HepG2 (cell line): ENCODE data around the gene ZBTB7B. TPM values are rescaled to one million over a fixed set of nuclear protein-coding genes. Genes with fewer than 3 reads are reported as not detected.

ENCODE experiments used
- ATAC-seq: fragments of 200-7000 bp; cut with Tn5 transposase; 3 replicates; pipeline ENCODE4 v1.9.1; 2020; ENCODE audit warnings: mild to moderate bottlenecking, moderate library complexity
- BruUV-seq: library from RNA; stranded (reverse); fragments of 400-500 nt; replicated peaks from 2 replicates; lab custom pipeline; 2021; lab: Mats Ljungman, UMichigan
- CTCF ChIA-PET: fragments of 300-600 bp; formaldehyde crosslinking; extraction: SDS; loops from one replicate; lab custom pipeline; 2021; ENCODE audit warnings: low total read pairs, inconsistent platforms, low intra/inter-chr PET ratio; lab: Yijun Ruan, JAX
- POLR2A ChIA-PET: fragments of 350-600 bp; sonication (Branson Sonifier 250); formaldehyde crosslinking; loops from one replicate; lab custom pipeline; 2020; ENCODE audit warnings: antibody characterized with exemption, inconsistent platforms; lab: Yijun Ruan, JAX
- DNase-seq: peaks from one replicate; pipeline ENCODE4 v3.0.0-alpha.2; 2015; ENCODE audit warnings: low spot score
- FAIRE-seq: peaks from 3 replicates; lab custom pipeline; 2011; peaks lifted over from hg19 to GRCh38; lab: Jason Lieb, UNC
- H2AFZ ChIP-seq: one replicate; pipeline ENCODE4 v1.6.1; 2011; ENCODE audit warnings: low read length, inconsistent platforms
- H3K27ac ChIP-seq: fragments of 300-600 bp; 3 replicates; pipeline ENCODE4 v1.8.0; 2011; ENCODE audit warnings: mixed run types, mild to moderate bottlenecking, mixed read lengths, low read length, inconsistent platforms; ENCODE audit not compliant: insufficient read depth; ENCODE audit errors: extremely low read length
- H3K27me3 ChIP-seq, 2 experiments: fragments of 200-600 bp in 1 of 2; 2 replicates in 1 of 2; 3 replicates in 1 of 2; pipeline versions ENCODE4 v1.6.0 to v1.8.0; 2011; ENCODE audit warnings: low read length in 2 of 2, mild to moderate bottlenecking in 2 of 2, moderate library complexity in 2 of 2, inconsistent platforms in 1 of 2; ENCODE audit not compliant: insufficient read depth in 2 of 2, control insufficient read depth in 1 of 2
- H3K36me3 ChIP-seq, 2 experiments: fragments of 200-600 bp in 1 of 2; replicated peaks in 1 of 2; 2 replicates in 1 of 2; 3 replicates in 1 of 2; pipeline versions ENCODE4 v1.5.1 to v1.8.0; 2011; ENCODE audit warnings: low read length in 2 of 2, inconsistent platforms in 1 of 2; ENCODE audit not compliant: insufficient read depth in 2 of 2, control insufficient read depth in 1 of 2
- H3K4me1 ChIP-seq: 2 replicates; pipeline ENCODE4 v1.5.1; 2012; ENCODE audit warnings: low read length, inconsistent platforms; ENCODE audit not compliant: insufficient read depth
- H3K4me2 ChIP-seq: 2 replicates; pipeline ENCODE4 v1.6.0; 2011; ENCODE audit warnings: low read depth, low read length, inconsistent platforms
- H3K4me3 ChIP-seq, 3 experiments: fragments of 200-600 bp in 1 of 3; sonication (generic), shearing (Covaris generic) in 1 of 3; replicated peaks in 1 of 3; 2 replicates each; pipeline ENCODE4 v1.5.1; 2011 to 2016; ENCODE audit warnings: low read length in 3 of 3, inconsistent platforms in 2 of 3, low read depth in 2 of 3, mild to moderate bottlenecking in 2 of 3, control low read depth in 1 of 3, mixed read lengths in 1 of 3; ENCODE audit not compliant: insufficient read depth in 1 of 3
- H3K79me2 ChIP-seq: one replicate; pipeline ENCODE4 v1.6.1; 2011; ENCODE audit warnings: low read length, inconsistent platforms; ENCODE audit not compliant: insufficient read depth
- H3K9ac ChIP-seq: 2 replicates; pipeline ENCODE4 v1.6.0; 2011; ENCODE audit warnings: mild to moderate bottlenecking, low read depth, low read length, inconsistent platforms; ENCODE audit not compliant: insufficient read depth
- H3K9me3 ChIP-seq: 2 replicates; pipeline ENCODE4 v1.5.1; 2012; ENCODE audit warnings: mild to moderate bottlenecking, low read length
- H4K20me1 ChIP-seq: 2 replicates; pipeline ENCODE4 v1.6.0; 2011; ENCODE audit warnings: inconsistent platforms, mild to moderate bottlenecking, low read length, moderate library complexity; ENCODE audit not compliant: insufficient read depth
- ATF1 ChIP-seq: IDR thresholded peaks from 2 replicates; pipeline ENCODE4 v1.6.1; 2016; ENCODE audit warnings: mild to moderate bottlenecking, control low read depth
- CSRNP1 ChIP-seq: sonication (generic); formaldehyde crosslinking; IDR thresholded peaks from 2 replicates; pipeline ENCODE4 v1.8.1; 2023; ENCODE audit warnings: mild to moderate bottlenecking, missing genetic modification reagents
- EP300 ChIP-seq, 3 experiments: sonication (generic) in 1 of 3; formaldehyde crosslinking in 1 of 3; IDR thresholded peaks; 2 replicates each; pipeline versions ENCODE4 v1.5.1 to v1.6.1; 2011 to 2020; ENCODE audit warnings: low read depth in 2 of 3, low read length in 2 of 3, borderline replicate concordance in 1 of 3, improper control_type of control experiment in 1 of 3, mild to moderate bottlenecking in 1 of 3, missing genetic modification reagents in 1 of 3, moderate library complexity in 1 of 3
- FIP1L1 ChIP-seq: fragments of 200-400 bp; formaldehyde crosslinking; IDR thresholded peaks from 2 replicates; pipeline ENCODE4 v1.6.1; 2018; ENCODE audit warnings: low read depth, mild to moderate bottlenecking, low read length, moderate library complexity, borderline replicate concordance; ENCODE audit not compliant: insufficient read depth
- FOSL2 ChIP-seq: sonication (generic); formaldehyde crosslinking; IDR thresholded peaks from 2 replicates; pipeline ENCODE4 v1.4.0; 2020; ENCODE audit warnings: missing genetic modification reagents
- IRF9 ChIP-seq: sonication (generic); formaldehyde crosslinking; IDR thresholded peaks from 2 replicates; pipeline ENCODE4 v1.8.0; 2022; ENCODE audit warnings: missing genetic modification reagents, mild to moderate bottlenecking, borderline replicate concordance
- LCORL ChIP-seq, 2 experiments: fragments of 450-650 bp in 1 of 2; sonication (generic) in 1 of 2; formaldehyde crosslinking in 1 of 2; IDR thresholded peaks; 2 replicates each; pipeline versions ENCODE4 v1.5.0 to v1.6.1; 2017 to 2020; ENCODE audit warnings: antibody characterized with exemption in 1 of 2, missing genetic modification reagents in 1 of 2
- MBNL3 ChIP-seq: fragments of 250-450 bp; sonication (Bioruptor Pico); conservative IDR thresholded peaks from 2 replicates; pipeline ENCODE4 v1.8.0; 2022; ENCODE audit warnings: mild to moderate bottlenecking, inconsistent platforms
- MZF1 ChIP-seq: sonication (generic); formaldehyde crosslinking; IDR thresholded peaks from 2 replicates; pipeline ENCODE4 v1.8.1; 2023; ENCODE audit warnings: mild to moderate bottlenecking, missing genetic modification reagents, borderline replicate concordance
- NBN ChIP-seq: fragments of 450-650 bp; conservative IDR thresholded peaks from 2 replicates; pipeline ENCODE4 v1.6.1; 2017
- PLRG1 ChIP-seq: fragments of 450-650 bp; conservative IDR thresholded peaks from 2 replicates; pipeline ENCODE4 v1.6.1; 2016
- TAF1 ChIP-seq: sonication (generic); formaldehyde crosslinking; IDR thresholded peaks from 2 replicates; pipeline ENCODE4 v1.4.0; 2020; ENCODE audit warnings: missing genetic modification reagents
- YY1 ChIP-seq: IDR thresholded peaks from 2 replicates; pipeline ENCODE4 v1.6.1; 2011; ENCODE audit warnings: low read length, low read depth, moderate library complexity, mild to moderate bottlenecking; ENCODE audit not compliant: insufficient read depth, insufficient replicate concordance
- ZMYM2 ChIP-seq: sonication (generic); formaldehyde crosslinking; IDR thresholded peaks from 2 replicates; pipeline ENCODE4 v1.8.0; 2022; ENCODE audit warnings: mild to moderate bottlenecking, missing genetic modification reagents
- ZNF280B ChIP-seq: sonication (generic); formaldehyde crosslinking; IDR thresholded peaks from 2 replicates; pipeline ENCODE4 v1.5.0; 2020; ENCODE audit warnings: missing genetic modification reagents, mild to moderate bottlenecking, borderline replicate concordance
- ZNF33A ChIP-seq: sonication (generic); formaldehyde crosslinking; IDR thresholded peaks from 2 replicates; pipeline ENCODE4 v1.5.1; 2020; ENCODE audit warnings: missing genetic modification reagents, mild to moderate bottlenecking, moderate library complexity, borderline replicate concordance
- ZNF652 ChIP-seq: IDR thresholded peaks from 2 replicates; pipeline ENCODE4 v1.6.1; 2016; ENCODE audit warnings: low read depth, borderline replicate concordance
- ZNF746 ChIP-seq: sonication (generic); formaldehyde crosslinking; IDR thresholded peaks from 2 replicates; pipeline ENCODE4 v1.8.0; 2022; ENCODE audit warnings: mild to moderate bottlenecking, missing genetic modification reagents
- WGBS: methylation state at CpG from one replicate; pipeline ENCODE4 v1.1.6; 2017; ENCODE audit warnings: low lambda C conversion rate; 5-methylcytosine and 5-hydroxymethylcytosine counted together
- in situ Hi-C: cut with HindIII; loops from 2 replicates; pipeline ENCODE4 v1.10.0; 2017; ENCODE audit warnings: low pct_unique_long_range_greater_than_20kb; ENCODE audit not compliant: extremely low pct_ligation_motif_present
- intact Hi-C: fragments of 100-400 bp; cut with micrococcal nuclease; formaldehyde crosslinking; loops from one replicate; pipeline ENCODE4 v1.10.0; 2022; ENCODE audit not compliant: unreplicated experiment
- polyA plus RNA-seq, 8 experiments: library from polyadenylated mRNA; depleted of rRNA in 3 of 8; stranded (reverse) in 7 of 8; unstranded in 1 of 8; fragments of >200 nt; fragmentation: Illumina TruSeq in 4 of 8; extraction: Trizol in 4 of 8; gene quantifications; 2 replicates each; pipeline versions ENCODE4 v1.2.1 to v1.2.3, GENCODE V29; 2011 to 2016; ENCODE audit warnings: low read depth in 4 of 8, missing spikeins in 1 of 8, mixed read lengths in 1 of 8; ENCODE audit not compliant: insufficient read depth in 1 of 8
- total RNA-seq, 5 experiments: library from RNA; depleted of rRNA; stranded (reverse); fragments of >200 nt; fragmentation: Illumina TruSeq; extraction: Trizol; gene quantifications; 2 replicates each; pipeline ENCODE4 v1.2.3, GENCODE V29; 2016; ENCODE audit warnings: low read depth in 1 of 5

The ZBTB7B gene
- total and polyA plus RNA-seq, 2 of the 13 experiments (the other 11 are each of a cell fraction or from before 2014, with no cell fraction given): 15.5 to 17.5 TPM

- peaks cover 34% of the 10 kb centered on the region for H3K4me1 ChIP-seq
- POLR2A ChIA-PET: interaction anchor here (0.7 to 2.9 kb wide), 11 partner anchors 10 to 68 kb away, joined by 3 to 78 read pairs (median 5); partner anchors contain the start of genes ADAM15, CKS1B, LENEP and PBXIP1
- BruUV-seq: no TSS peak
- FAIRE-seq (peak; percentile 95), DNase-seq (peak; percentile 99), ATAC-seq (peak; percentile 99)
- peak within 1 kb of the TSS; percentile 74 to 86 (median 76) for H3K4me3 ChIP-seq
- intact Hi-C loops: no loop called here
- H4K20me1 ChIP-seq: no peaks in the 10 kb centered on the region
- peak within 1 kb of the TSS; percentile 64 for H3K27ac ChIP-seq
- in situ Hi-C loops: loop anchor here (5.0 kb wide), 1 partner anchor 79 kb away; the partner anchor contains the start of gene EFNA4
- no peaks in the 10 kb centered on the region for H3K27me3 ChIP-seq
- no peaks in the 10 kb centered on the region for H3K9me3 ChIP-seq
- CTCF ChIA-PET: interaction anchor here (0.9 kb wide), 1 partner anchor 34 kb away, joined by 5 read pairs; no protein-coding TSS in a partner anchor
- H3K36me3 ChIP-seq: peaks cover 3 to 15% of the 10 kb centered on the region in 2 experiments
- peak within 1 kb of the TSS; percentile 90 for H3K4me2 ChIP-seq
- 2% methylated on average over 14 of the region's 26 CpGs for WGBS
- peaks cover 30% of the 10 kb centered on the region for H3K79me2 ChIP-seq
- no peak within 1 kb of the TSS for H2AFZ ChIP-seq
- peak within 1 kb of the TSS; percentile 87 for H3K9ac ChIP-seq
- TF ChIP-seq FIP1L1 (no peak), ZNF746 (no peak), ZNF33A (no peak), ZNF280B (CRISPR knock-in tag) (no peak), ZMYM2 (CRISPR knock-in tag) (no peak), IRF9 (CRISPR knock-in tag) (no peak), FOSL2 (CRISPR knock-in tag) (peak; percentile 11; the same call in 1 of the 2 replicates), ATF1 (CRISPR knock-in tag) (peak; percentile 83), ZNF652 (no peak; the same call in 1 of the 2 replicates), PLRG1 (no peak), YY1 (no peak), EP300 (IDR thresholded peaks at IDR 0.05; ENCODE audit: low read depth in 2 of 2, low read length in 2 of 2) (no peak), EP300 (CRISPR knock-in tag; IDR thresholded peaks at IDR 0.05; ENCODE audit: borderline replicate concordance) (no peak), TAF1 (CRISPR knock-in tag) (peak; percentile 38; the same call in 1 of the 2 replicates), CSRNP1 (CRISPR knock-in tag) (no peak), MBNL3 (CRISPR knock-in tag) (no peak), MZF1 (no peak), NBN (no peak), LCORL (IDR thresholded peaks at IDR 0.05) (no peak), LCORL (CRISPR knock-in tag; IDR thresholded peaks at IDR 0.05) (no peak)
These were observed 19.5 kb upstream of the ZBTB7B start, which contains the start of gene FLAD1 for GRCh38 chr1:154982897-154983648. FLAD1 (plus strand) TSS chr1:154983344; CDS start chr1:154983695, 351 bp downstream.
